ENCODE data around the gene MS4A10. TPM values are rescaled to one million over a fixed set of nuclear protein-coding genes. Genes with fewer than 3 reads are reported as not detected.

MS4A10 gene
- total RNA-seq, 4 donors from 2014 or later = not detected

GRCh38 chr11:60748225-60748624 lies 36.9 kb upstream of the MS4A10 start:
- no peak for TF ChIP-seq CTCF (IDR thresholded peaks at IDR 0.05; ENCODE audit: low read depth)

- TF ChIP-seq CTCF (IDR thresholded peaks at IDR 0.05; ENCODE audit: low read depth) = no peak
These were observed 36.3 kb upstream of the MS4A10 start for GRCh38 chr11:60748821-60749220.

- TF ChIP-seq CTCF (IDR thresholded peaks at IDR 0.05; ENCODE audit: low read depth) = no peak
These were observed 34.2 kb upstream of the MS4A10 start for GRCh38 chr11:60750911-60751310.

GRCh38 chr11:60753309-60753708 lies 31.8 kb upstream of the MS4A10 start:
- no peak for TF ChIP-seq CTCF (IDR thresholded peaks at IDR 0.05; ENCODE audit: low read depth)

GRCh38 chr11:60754887-60755286 lies 30.2 kb upstream of the MS4A10 start:
- TF ChIP-seq CTCF (IDR thresholded peaks at IDR 0.05; ENCODE audit: low read depth) = no peak

GRCh38 chr11:60756307-60757032 lies 28.7 kb upstream of the MS4A10 start, which contains the start of gene MS4A15:
MS4A15 (plus strand) TSS chr11:60756867; CDS start chr11:60763734, 6,867 bp downstream.
- no peak for TF ChIP-seq CTCF (IDR thresholded peaks at IDR 0.05; ENCODE audit: low read depth)

- no peak for TF ChIP-seq CTCF (IDR thresholded peaks at IDR 0.05; ENCODE audit: low read depth)
These were observed 27.8 kb upstream of the MS4A10 start for GRCh38 chr11:60757231-60757800.

Measured in subcutaneous adipose tissue (tissue), 4 donors.